Measurements from ENCODE around the gene MAP4K4. TPM values are rescaled to one million over a fixed set of nuclear protein-coding genes. Genes with fewer than 3 reads are reported as not detected.

The MAP4K4 gene
- total and polyA plus RNA-seq, 2 of the 4 experiments (the other 2 are of a cell fraction): 89.4 to 124 TPM

GRCh38 chr2:101725038-101725437, 27.5 kb downstream of the MAP4K4 start:
- WGBS, 2 experiments (ENCODE audit: extremely low coverage in 2 of 2, insufficient read length in 1 of 2): no CpG with 5 or more reads among the region's 3 CpGs
- Histone ChIP-seq H3K79me1 (ENCODE audit: low read depth in 1 of 2, low read length in 2 of 2) (peaks cover 12 to 79% of the 10 kb centered on the region in 2 experiments), H3K4ac (ENCODE audit: low read depth, low read length) (no peak overlapping the region), H2BK20ac (ENCODE audit: low read depth, low read length) (no peak overlapping the region), H3K9ac (ENCODE audit: low read depth, low read length) (no peak overlapping the region), H3K27me3 (ENCODE audit: control insufficient read depth, insufficient read depth, low read length) (no peaks in the 10 kb centered on the region), H2BK5ac (ENCODE audit: low read depth, low read length, poor library complexity, severe bottlenecking) (no peak overlapping the region), H3K4me1 (ENCODE audit: control insufficient read depth, insufficient read depth, low read length) (peaks cover 15% of the 10 kb centered on the region), H4K8ac (ENCODE audit: low read depth in 2 of 2, low read length in 2 of 2) (no peak overlapping the region), H3K27ac (ENCODE audit: insufficient read depth, low read length) (no peak overlapping the region), H2AK5ac (ENCODE audit: low read depth, low read length) (no peak overlapping the region), H4K5ac (ENCODE audit: low read depth, low read length) (no peak overlapping the region), H3K9me3 (ENCODE audit: control insufficient read depth, insufficient read depth, low read length) (no peaks in the 10 kb centered on the region), H3K14ac (replicated peaks; ENCODE audit: low read depth, low read length) (no peak overlapping the region; the same call in 1 of the 2 replicates), H2AFZ (replicated peaks; ENCODE audit: low read length, poor library complexity) (no peak overlapping the region), H3K18ac (ENCODE audit: low read depth, low read length) (no peak overlapping the region), H3K4me2 (ENCODE audit: low read depth, low read length) (no peak overlapping the region), H3K23ac (ENCODE audit: low read depth, low read length) (no peak overlapping the region), H3K9me1 (ENCODE audit: insufficient read depth, low read length) (peaks cover 19% of the 10 kb centered on the region), H4K91ac (ENCODE audit: insufficient read depth, low read depth, low read length) (no peak overlapping the region), H3K56ac (ENCODE audit: extremely low read depth, insufficient read depth, low read length) (no peak overlapping the region), H3K36me3 (ENCODE audit: control insufficient read depth, insufficient read depth, low read length) (peaks cover 4% of the 10 kb centered on the region; the same call in 1 of the 2 replicates), H2BK120ac (ENCODE audit: low read depth, low read length) (no peak overlapping the region), H2AK9ac (replicated peaks; ENCODE audit: low read depth, low read length, poor library complexity) (no peak overlapping the region), H3K4me3 (ENCODE audit: insufficient read depth, low read depth, low read length) (no peak overlapping the region), H4K20me1 (ENCODE audit: insufficient read depth, low read length) (peaks cover 99% of the 10 kb centered on the region), H2BK15ac (ENCODE audit: low read depth, low read length) (no peak overlapping the region)
- ChIA-PET POLR2A (ENCODE audit: unreplicated experiment) (no interaction called here), CTCF (no interaction called here)
- dilution Hi-C loops (cut with HindIII; ENCODE audit: low sequenced_read_pairs, unreplicated experiment): no loop called here
- intact Hi-C loops (cut with micrococcal nuclease): no loop called here
- TF ChIP-seq CTCF (conservative IDR thresholded peaks at IDR 0.05; ENCODE audit: low read depth, low read length) (no peak), CEBPB (IDR thresholded peaks at IDR 0.05; ENCODE audit: low read depth, low read length) (no peak), MAZ (IDR thresholded peaks at IDR 0.05; ENCODE audit: borderline replicate concordance, low read depth, low read length) (no peak), POLR2A (IDR thresholded peaks at IDR 0.05; ENCODE audit: low read depth, low read length) (no peak), NFE2L2 (IDR thresholded peaks at IDR 0.05; ENCODE audit: low read depth, low read length) (no peak), SMC3 (IDR thresholded peaks at IDR 0.05; ENCODE audit: low read depth, low read length) (no peak), MXI1 (IDR thresholded peaks at IDR 0.05; ENCODE audit: borderline replicate concordance, low read depth, low read length) (no peak), USF2 (IDR thresholded peaks at IDR 0.05; ENCODE audit: low read depth, low read length) (no peak), MAFK (IDR thresholded peaks at IDR 0.05; ENCODE audit: low read depth, low read length) (no peak)
- in situ Hi-C loops (cut with MboI; ENCODE audit: low sequenced_read_pairs): no loop called here
- ATAC-seq (ENCODE audit: low read depth): no peak
- no peak for DNase-seq
- no TSS peak for BruUV-seq (replicated peaks)
